WTC11 (cell line): ENCODE measurements around the gene ATP9B. TPM values are rescaled to one million over a fixed set of nuclear protein-coding genes. Genes with fewer than 3 reads are reported as not detected.

Experiments used
- ATAC-seq: fragments of 200-7000 bp; cut with Tn5 transposase; 2 replicates; pipeline ENCODE4 v1.10.0; 2021; ENCODE audit warnings: mild to moderate bottlenecking, moderate library complexity
- CTCF ChIA-PET: fragments of 300-600 bp; sonication (Branson Sonifier 250); formaldehyde crosslinking; loops from one replicate; lab custom pipeline; 2021; ENCODE audit warnings: antibody characterized with exemption; lab: Charles Lee
- POLR2A ChIA-PET: fragments of 350-600 bp; sonication (Branson Sonifier 250); formaldehyde crosslinking; loops from one replicate; lab custom pipeline; 2021; ENCODE audit warnings: antibody characterized with exemption; lab: Charles Lee
- DNase-seq: peaks from one replicate; pipeline ENCODE4 v3.0.0; 2021; ENCODE audit warnings: low spot score
- H3K27ac Mint-ChIP-seq: 2 replicates; pipeline ENCODE4 v1.8.0; 2021; ENCODE audit warnings: mixed read lengths
- H3K27me3 Mint-ChIP-seq: 2 replicates; pipeline ENCODE4 v1.8.0; 2021; ENCODE audit warnings: low read depth, mild to moderate bottlenecking, moderate library complexity, mixed read lengths
- H3K36me3 Mint-ChIP-seq: 2 replicates; pipeline ENCODE4 v1.8.0; 2021; ENCODE audit warnings: mixed read lengths
- H3K4me1 Mint-ChIP-seq: 2 replicates; pipeline ENCODE4 v1.8.0; 2022; ENCODE audit warnings: mixed read lengths
- H3K4me3 Mint-ChIP-seq: 2 replicates; pipeline ENCODE4 v1.8.0; 2021; ENCODE audit warnings: mild to moderate bottlenecking, moderate library complexity, mixed read lengths
- H3K9me3 Mint-ChIP-seq: 2 replicates; pipeline ENCODE4 v1.8.0; 2021; ENCODE audit warnings: mixed read lengths
- ATF1 ChIP-seq: sonication (generic); formaldehyde crosslinking; IDR thresholded peaks from 2 replicates; pipeline ENCODE4 v1.8.1; 2023; ENCODE audit warnings: mild to moderate bottlenecking, moderate library complexity, missing genetic modification reagents
- FOXJ3 ChIP-seq: sonication (generic); formaldehyde crosslinking; IDR thresholded peaks from 2 replicates; pipeline ENCODE4 v1.9.0; 2021; ENCODE audit warnings: missing genetic modification reagents, mild to moderate bottlenecking, borderline replicate concordance
- FOXK1 ChIP-seq: sonication (generic); formaldehyde crosslinking; IDR thresholded peaks from 2 replicates; pipeline ENCODE4 v1.8.0; 2022; ENCODE audit warnings: mild to moderate bottlenecking, moderate library complexity, missing genetic modification reagents
- IRF2 ChIP-seq: sonication (generic); formaldehyde crosslinking; IDR thresholded peaks from 2 replicates; pipeline ENCODE4 v1.8.0; 2022; ENCODE audit warnings: low read depth, missing genetic modification reagents, borderline replicate concordance
- KAT7 ChIP-seq: sonication (generic); formaldehyde crosslinking; IDR thresholded peaks from 2 replicates; pipeline ENCODE4 v1.8.1; 2023; ENCODE audit warnings: missing genetic modification reagents, mild to moderate bottlenecking, borderline replicate concordance
- NFYB ChIP-seq: sonication (generic); formaldehyde crosslinking; conservative IDR thresholded peaks from 2 replicates; pipeline ENCODE4 v1.8.0; 2022; ENCODE audit warnings: low read depth, missing genetic modification reagents
- NR3C1 ChIP-seq: sonication (generic); formaldehyde crosslinking; conservative IDR thresholded peaks from 2 replicates; pipeline ENCODE4 v1.8.1; 2023; ENCODE audit warnings: low read depth, mild to moderate bottlenecking, missing genetic modification reagents
- OVOL2 ChIP-seq: fragments of 250-450 bp; sonication (Bioruptor Pico); IDR thresholded peaks from 2 replicates; pipeline ENCODE4 v1.9.0; 2021; ENCODE audit warnings: mild to moderate bottlenecking, borderline replicate concordance
- SMAD4 ChIP-seq: sonication (generic); formaldehyde crosslinking; IDR thresholded peaks from 2 replicates; pipeline ENCODE4 v1.8.0; 2022; ENCODE audit warnings: mild to moderate bottlenecking, missing genetic modification reagents
- SOX15 ChIP-seq: fragments of 250-450 bp; sonication (Bioruptor Pico); IDR thresholded peaks from 2 replicates; pipeline ENCODE4 v1.9.0; 2021; ENCODE audit warnings: mild to moderate bottlenecking
- SP1 ChIP-seq: sonication (generic); formaldehyde crosslinking; conservative IDR thresholded peaks from 2 replicates; pipeline ENCODE4 v1.8.1; 2022; ENCODE audit warnings: missing genetic modification reagents
- ZNF219 ChIP-seq: sonication (generic); formaldehyde crosslinking; IDR thresholded peaks from 2 replicates; pipeline ENCODE4 v1.8.0; 2023; ENCODE audit warnings: missing genetic modification reagents, mild to moderate bottlenecking, borderline replicate concordance
- ZNF263 ChIP-seq: sonication (generic); formaldehyde crosslinking; IDR thresholded peaks from 2 replicates; pipeline ENCODE4 v1.8.1; 2022; ENCODE audit warnings: low read depth, mild to moderate bottlenecking, moderate library complexity, missing genetic modification reagents
- ZNF671 ChIP-seq: fragments of 250-450 bp; sonication (Bioruptor Pico); IDR thresholded peaks from 2 replicates; pipeline ENCODE4 v1.8.0; 2021; ENCODE audit warnings: mild to moderate bottlenecking
- total RNA-seq: library from RNA; stranded (reverse); gene quantifications from 3 replicates; pipeline ENCODE4 v1.2.3, GENCODE V29; 2021
- TF ChIP-seq, protein P1 (sequence below): sonication (generic); formaldehyde crosslinking; IDR thresholded peaks from 2 replicates; pipeline ENCODE4 v1.8.0; 2023; ENCODE audit warnings: mild to moderate bottlenecking, missing genetic modification reagents
- TF ChIP-seq, protein P2 (sequence below): fragments of 250-450 bp; sonication (Bioruptor Pico); IDR thresholded peaks from 2 replicates; pipeline ENCODE4 v1.9.0; 2021; ENCODE audit warnings: mild to moderate bottlenecking
- TF ChIP-seq, protein P3 (sequence below): sonication (generic); formaldehyde crosslinking; conservative IDR thresholded peaks from 2 replicates; pipeline ENCODE4 v1.8.1; 2023; ENCODE audit warnings: mild to moderate bottlenecking, low read depth, missing genetic modification reagents, moderate library complexity
- TF ChIP-seq, protein P4 (sequence below): sonication (generic); formaldehyde crosslinking; IDR thresholded peaks from 2 replicates; pipeline ENCODE4 v1.8.0; 2022; ENCODE audit warnings: mild to moderate bottlenecking, missing genetic modification reagents
- TF ChIP-seq, protein P5 (sequence below): sonication (generic); formaldehyde crosslinking; IDR thresholded peaks from 2 replicates; pipeline ENCODE4 v1.8.1; 2023; ENCODE audit warnings: mild to moderate bottlenecking, missing genetic modification reagents, borderline replicate concordance
- TF ChIP-seq, protein P6 (sequence below): sonication (generic); formaldehyde crosslinking; conservative IDR thresholded peaks from 2 replicates; pipeline ENCODE4 v1.8.1; 2022; ENCODE audit warnings: mild to moderate bottlenecking, missing genetic modification reagents
- TF ChIP-seq, protein P7 (sequence below): sonication (generic); formaldehyde crosslinking; IDR thresholded peaks from 2 replicates; pipeline ENCODE4 v1.8.1; 2023; ENCODE audit warnings: mild to moderate bottlenecking, moderate library complexity, missing genetic modification reagents

The ATP9B gene
- total RNA-seq, 1 experiment from 2014 or later = 19.0 TPM

DNA sequence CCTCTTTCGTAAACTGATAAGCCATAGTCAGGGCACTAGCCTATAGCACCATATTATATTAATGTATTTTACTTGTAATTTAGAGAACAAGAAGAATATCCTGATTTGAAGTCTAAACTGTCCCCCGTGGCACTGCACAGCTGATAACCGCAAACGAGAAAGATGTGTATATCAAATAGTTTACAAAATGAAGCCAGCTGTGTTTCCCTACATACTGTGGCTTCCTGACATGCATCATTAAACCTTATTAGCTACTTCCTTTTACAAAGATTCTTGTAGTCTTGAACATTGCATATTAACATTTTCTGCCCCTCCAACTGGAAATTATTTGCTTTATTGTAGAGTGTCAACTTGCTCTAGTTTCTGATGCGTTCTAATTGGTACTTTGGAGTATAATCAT, 173.1 kb downstream of the ATP9B start (continued):
- TF ChIP-seq, protein P1, sequence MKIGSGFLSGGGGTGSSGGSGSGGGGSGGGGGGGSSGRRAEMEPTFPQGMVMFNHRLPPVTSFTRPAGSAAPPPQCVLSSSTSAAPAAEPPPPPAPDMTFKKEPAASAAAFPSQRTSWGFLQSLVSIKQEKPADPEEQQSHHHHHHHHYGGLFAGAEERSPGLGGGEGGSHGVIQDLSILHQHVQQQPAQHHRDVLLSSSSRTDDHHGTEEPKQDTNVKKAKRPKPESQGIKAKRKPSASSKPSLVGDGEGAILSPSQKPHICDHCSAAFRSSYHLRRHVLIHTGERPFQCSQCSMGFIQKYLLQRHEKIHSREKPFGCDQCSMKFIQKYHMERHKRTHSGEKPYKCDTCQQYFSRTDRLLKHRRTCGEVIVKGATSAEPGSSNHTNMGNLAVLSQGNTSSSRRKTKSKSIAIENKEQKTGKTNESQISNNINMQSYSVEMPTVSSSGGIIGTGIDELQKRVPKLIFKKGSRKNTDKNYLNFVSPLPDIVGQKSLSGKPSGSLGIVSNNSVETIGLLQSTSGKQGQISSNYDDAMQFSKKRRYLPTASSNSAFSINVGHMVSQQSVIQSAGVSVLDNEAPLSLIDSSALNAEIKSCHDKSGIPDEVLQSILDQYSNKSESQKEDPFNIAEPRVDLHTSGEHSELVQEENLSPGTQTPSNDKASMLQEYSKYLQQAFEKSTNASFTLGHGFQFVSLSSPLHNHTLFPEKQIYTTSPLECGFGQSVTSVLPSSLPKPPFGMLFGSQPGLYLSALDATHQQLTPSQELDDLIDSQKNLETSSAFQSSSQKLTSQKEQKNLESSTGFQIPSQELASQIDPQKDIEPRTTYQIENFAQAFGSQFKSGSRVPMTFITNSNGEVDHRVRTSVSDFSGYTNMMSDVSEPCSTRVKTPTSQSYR (CRISPR knock-in tag) = no peak
- no peak for TF ChIP-seq NFYB (CRISPR knock-in tag)
- no peak for TF ChIP-seq OVOL2 (CRISPR knock-in tag)
- TF ChIP-seq IRF2 (CRISPR knock-in tag) = no peak
- no peak for TF ChIP-seq SP1
- no peak for TF ChIP-seq NR3C1
- no peak for TF ChIP-seq ZNF671 (CRISPR knock-in tag)
- TF ChIP-seq, protein P2, sequence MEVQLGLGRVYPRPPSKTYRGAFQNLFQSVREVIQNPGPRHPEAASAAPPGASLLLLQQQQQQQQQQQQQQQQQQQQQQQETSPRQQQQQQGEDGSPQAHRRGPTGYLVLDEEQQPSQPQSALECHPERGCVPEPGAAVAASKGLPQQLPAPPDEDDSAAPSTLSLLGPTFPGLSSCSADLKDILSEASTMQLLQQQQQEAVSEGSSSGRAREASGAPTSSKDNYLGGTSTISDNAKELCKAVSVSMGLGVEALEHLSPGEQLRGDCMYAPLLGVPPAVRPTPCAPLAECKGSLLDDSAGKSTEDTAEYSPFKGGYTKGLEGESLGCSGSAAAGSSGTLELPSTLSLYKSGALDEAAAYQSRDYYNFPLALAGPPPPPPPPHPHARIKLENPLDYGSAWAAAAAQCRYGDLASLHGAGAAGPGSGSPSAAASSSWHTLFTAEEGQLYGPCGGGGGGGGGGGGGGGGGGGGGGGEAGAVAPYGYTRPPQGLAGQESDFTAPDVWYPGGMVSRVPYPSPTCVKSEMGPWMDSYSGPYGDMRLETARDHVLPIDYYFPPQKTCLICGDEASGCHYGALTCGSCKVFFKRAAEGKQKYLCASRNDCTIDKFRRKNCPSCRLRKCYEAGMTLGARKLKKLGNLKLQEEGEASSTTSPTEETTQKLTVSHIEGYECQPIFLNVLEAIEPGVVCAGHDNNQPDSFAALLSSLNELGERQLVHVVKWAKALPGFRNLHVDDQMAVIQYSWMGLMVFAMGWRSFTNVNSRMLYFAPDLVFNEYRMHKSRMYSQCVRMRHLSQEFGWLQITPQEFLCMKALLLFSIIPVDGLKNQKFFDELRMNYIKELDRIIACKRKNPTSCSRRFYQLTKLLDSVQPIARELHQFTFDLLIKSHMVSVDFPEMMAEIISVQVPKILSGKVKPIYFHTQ = no peak
- TF ChIP-seq, all 79 proteins: peak for 0

DNA sequence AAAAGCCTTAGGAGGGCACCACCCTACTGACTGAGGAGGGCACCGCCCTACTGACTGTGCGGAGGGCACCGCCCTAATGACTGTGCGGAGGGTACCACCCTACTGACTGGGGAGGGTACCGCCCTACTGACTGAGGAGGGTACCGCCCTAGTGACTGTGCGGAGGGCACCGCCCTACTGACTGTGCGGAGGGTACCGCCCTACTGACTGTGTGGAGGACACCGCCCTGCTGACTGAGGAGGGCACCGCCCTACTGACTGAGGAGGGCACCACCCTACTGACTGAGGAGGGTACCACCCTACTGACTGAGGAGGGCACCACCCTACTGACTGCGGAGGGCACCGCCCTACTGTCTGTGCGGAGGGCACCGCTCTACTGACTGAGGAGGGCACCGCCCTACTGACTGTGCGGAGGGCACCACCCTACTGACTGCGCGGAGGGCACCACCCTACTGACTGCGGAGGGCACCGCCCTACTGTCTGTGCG, 176.4 kb downstream of the ATP9B start:
- CTCF ChIA-PET = no interaction called here
- H3K4me1 Mint-ChIP-seq = peaks cover 15% of the 10 kb centered on the region
- H3K27ac Mint-ChIP-seq = no peak overlapping the region
- no peak for DNase-seq
- no peak for ATAC-seq
- H3K27me3 Mint-ChIP-seq = no peaks in the 10 kb centered on the region
- no peak overlapping the region for H3K4me3 Mint-ChIP-seq
- H3K9me3 Mint-ChIP-seq = no peaks in the 10 kb centered on the region
- POLR2A ChIA-PET = no interaction called here
- no peaks in the 10 kb centered on the region for H3K36me3 Mint-ChIP-seq
- no peak for TF ChIP-seq ATF1 (CRISPR knock-in tag)
- no peak for TF ChIP-seq NFYB (CRISPR knock-in tag)
- TF ChIP-seq, protein P3, sequence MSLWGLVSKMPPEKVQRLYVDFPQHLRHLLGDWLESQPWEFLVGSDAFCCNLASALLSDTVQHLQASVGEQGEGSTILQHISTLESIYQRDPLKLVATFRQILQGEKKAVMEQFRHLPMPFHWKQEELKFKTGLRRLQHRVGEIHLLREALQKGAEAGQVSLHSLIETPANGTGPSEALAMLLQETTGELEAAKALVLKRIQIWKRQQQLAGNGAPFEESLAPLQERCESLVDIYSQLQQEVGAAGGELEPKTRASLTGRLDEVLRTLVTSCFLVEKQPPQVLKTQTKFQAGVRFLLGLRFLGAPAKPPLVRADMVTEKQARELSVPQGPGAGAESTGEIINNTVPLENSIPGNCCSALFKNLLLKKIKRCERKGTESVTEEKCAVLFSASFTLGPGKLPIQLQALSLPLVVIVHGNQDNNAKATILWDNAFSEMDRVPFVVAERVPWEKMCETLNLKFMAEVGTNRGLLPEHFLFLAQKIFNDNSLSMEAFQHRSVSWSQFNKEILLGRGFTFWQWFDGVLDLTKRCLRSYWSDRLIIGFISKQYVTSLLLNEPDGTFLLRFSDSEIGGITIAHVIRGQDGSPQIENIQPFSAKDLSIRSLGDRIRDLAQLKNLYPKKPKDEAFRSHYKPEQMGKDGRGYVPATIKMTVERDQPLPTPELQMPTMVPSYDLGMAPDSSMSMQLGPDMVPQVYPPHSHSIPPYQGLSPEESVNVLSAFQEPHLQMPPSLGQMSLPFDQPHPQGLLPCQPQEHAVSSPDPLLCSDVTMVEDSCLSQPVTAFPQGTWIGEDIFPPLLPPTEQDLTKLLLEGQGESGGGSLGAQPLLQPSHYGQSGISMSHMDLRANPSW = no peak
- TF ChIP-seq, protein P4, sequence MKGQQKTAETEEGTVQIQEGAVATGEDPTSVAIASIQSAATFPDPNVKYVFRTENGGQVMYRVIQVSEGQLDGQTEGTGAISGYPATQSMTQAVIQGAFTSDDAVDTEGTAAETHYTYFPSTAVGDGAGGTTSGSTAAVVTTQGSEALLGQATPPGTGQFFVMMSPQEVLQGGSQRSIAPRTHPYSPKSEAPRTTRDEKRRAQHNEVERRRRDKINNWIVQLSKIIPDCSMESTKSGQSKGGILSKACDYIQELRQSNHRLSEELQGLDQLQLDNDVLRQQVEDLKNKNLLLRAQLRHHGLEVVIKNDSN (CRISPR knock-in tag) = no peak
- TF ChIP-seq SOX15 (CRISPR knock-in tag) = no peak
- TF ChIP-seq FOXJ3 = no peak
- TF ChIP-seq, protein P5, sequence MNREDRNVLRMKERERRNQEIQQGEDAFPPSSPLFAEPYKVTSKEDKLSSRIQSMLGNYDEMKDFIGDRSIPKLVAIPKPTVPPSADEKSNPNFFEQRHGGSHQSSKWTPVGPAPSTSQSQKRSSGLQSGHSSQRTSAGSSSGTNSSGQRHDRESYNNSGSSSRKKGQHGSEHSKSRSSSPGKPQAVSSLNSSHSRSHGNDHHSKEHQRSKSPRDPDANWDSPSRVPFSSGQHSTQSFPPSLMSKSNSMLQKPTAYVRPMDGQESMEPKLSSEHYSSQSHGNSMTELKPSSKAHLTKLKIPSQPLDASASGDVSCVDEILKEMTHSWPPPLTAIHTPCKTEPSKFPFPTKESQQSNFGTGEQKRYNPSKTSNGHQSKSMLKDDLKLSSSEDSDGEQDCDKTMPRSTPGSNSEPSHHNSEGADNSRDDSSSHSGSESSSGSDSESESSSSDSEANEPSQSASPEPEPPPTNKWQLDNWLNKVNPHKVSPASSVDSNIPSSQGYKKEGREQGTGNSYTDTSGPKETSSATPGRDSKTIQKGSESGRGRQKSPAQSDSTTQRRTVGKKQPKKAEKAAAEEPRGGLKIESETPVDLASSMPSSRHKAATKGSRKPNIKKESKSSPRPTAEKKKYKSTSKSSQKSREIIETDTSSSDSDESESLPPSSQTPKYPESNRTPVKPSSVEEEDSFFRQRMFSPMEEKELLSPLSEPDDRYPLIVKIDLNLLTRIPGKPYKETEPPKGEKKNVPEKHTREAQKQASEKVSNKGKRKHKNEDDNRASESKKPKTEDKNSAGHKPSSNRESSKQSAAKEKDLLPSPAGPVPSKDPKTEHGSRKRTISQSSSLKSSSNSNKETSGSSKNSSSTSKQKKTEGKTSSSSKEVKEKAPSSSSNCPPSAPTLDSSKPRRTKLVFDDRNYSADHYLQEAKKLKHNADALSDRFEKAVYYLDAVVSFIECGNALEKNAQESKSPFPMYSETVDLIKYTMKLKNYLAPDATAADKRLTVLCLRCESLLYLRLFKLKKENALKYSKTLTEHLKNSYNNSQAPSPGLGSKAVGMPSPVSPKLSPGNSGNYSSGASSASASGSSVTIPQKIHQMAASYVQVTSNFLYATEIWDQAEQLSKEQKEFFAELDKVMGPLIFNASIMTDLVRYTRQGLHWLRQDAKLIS (CRISPR knock-in tag) = no peak
- no peak for TF ChIP-seq FOXK1 (CRISPR knock-in tag)
- no peak for TF ChIP-seq ZNF219 (CRISPR knock-in tag)
- TF ChIP-seq, protein P6, sequence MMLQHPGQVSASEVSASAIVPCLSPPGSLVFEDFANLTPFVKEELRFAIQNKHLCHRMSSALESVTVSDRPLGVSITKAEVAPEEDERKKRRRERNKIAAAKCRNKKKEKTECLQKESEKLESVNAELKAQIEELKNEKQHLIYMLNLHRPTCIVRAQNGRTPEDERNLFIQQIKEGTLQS (CRISPR knock-in tag) = no peak
- no peak for TF ChIP-seq NR3C1
- TF ChIP-seq ZNF263 (CRISPR knock-in tag) = no peak
- no peak for TF ChIP-seq KAT7
- TF ChIP-seq, protein P7, sequence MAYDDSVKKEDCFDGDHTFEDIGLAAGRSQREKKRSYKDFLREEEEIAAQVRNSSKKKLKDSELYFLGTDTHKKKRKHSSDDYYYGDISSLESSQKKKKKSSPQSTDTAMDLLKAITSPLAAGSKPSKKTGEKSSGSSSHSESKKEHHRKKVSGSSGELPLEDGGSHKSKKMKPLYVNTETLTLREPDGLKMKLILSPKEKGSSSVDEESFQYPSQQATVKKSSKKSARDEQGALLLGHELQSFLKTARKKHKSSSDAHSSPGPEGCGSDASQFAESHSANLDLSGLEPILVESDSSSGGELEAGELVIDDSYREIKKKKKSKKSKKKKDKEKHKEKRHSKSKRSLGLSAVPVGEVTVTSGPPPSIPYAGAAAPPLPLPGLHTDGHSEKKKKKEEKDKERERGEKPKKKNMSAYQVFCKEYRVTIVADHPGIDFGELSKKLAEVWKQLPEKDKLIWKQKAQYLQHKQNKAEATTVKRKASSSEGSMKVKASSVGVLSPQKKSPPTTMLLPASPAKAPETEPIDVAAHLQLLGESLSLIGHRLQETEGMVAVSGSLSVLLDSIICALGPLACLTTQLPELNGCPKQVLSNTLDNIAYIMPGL (CRISPR knock-in tag) = no peak
- TF ChIP-seq SMAD4 (CRISPR knock-in tag) = no peak
